PC-3 (cell line): Measurements from ENCODE around the gene BCAS3. TPM values are rescaled to one million over a fixed set of nuclear protein-coding genes. Genes with fewer than 3 reads are reported as not detected.

ENCODE experiments used
- ATAC-seq: fragments of 200-7000 bp; cut with Tn5 transposase; 2 replicates; pipeline ENCODE4 v1.9.1; 2020; ENCODE audit warnings: mild to moderate bottlenecking, moderate library complexity
- BruUV-seq: library from RNA; stranded (reverse); fragments of 400-500 nt; replicated peaks from 2 replicates; lab custom pipeline; 2021; lab: Mats Ljungman, UMichigan
- CTCF ChIA-PET: fragments of 300-600 bp; sonication (Branson Sonifier 250); formaldehyde crosslinking; loops from one replicate; lab custom pipeline; 2022; ENCODE audit warnings: antibody characterized with exemption; lab: Charles Lee
- POLR2A ChIA-PET: fragments of 300-600 bp; sonication (Branson Sonifier 250); formaldehyde crosslinking; loops from one replicate; lab custom pipeline; 2022; ENCODE audit warnings: antibody characterized with exemption; ENCODE audit not compliant: unreplicated experiment; lab: Charles Lee
- DNase-seq: peaks from one replicate; pipeline ENCODE4 v3.0.0-alpha.2; 2015
- H2AFZ ChIP-seq: fragments of 300-600 bp; sonication (generic); 2 replicates; pipeline ENCODE4 v1.6.0; 2016; ENCODE audit warnings: antibody characterized with exemption, low read length
- H3F3A ChIP-seq: fragments of 300-600 bp; sonication (generic); one replicate; pipeline ENCODE4 v1.6.0; 2017; ENCODE audit warnings: antibody characterized with exemption, low read length, control low read depth, mild to moderate bottlenecking; ENCODE audit not compliant: unreplicated experiment
- H3K27ac ChIP-seq: fragments of 300-600 bp; sonication (generic); 2 replicates; pipeline ENCODE4 v1.5.1; 2016; ENCODE audit warnings: mild to moderate bottlenecking, low read length
- H3K27me3 ChIP-seq: fragments of 300-600 bp; sonication (generic); 2 replicates; pipeline ENCODE4 v1.6.1; 2016; ENCODE audit warnings: low read length, mixed read lengths
- H3K36me3 ChIP-seq: fragments of 300-600 bp; sonication (generic); 2 replicates; pipeline ENCODE4 v1.6.1; 2016; ENCODE audit warnings: low read depth, mixed run types, low read length, mixed read lengths
- H3K4me1 ChIP-seq: fragments of 300-600 bp; sonication (generic); 2 replicates; pipeline ENCODE4 v1.5.1; 2016; ENCODE audit warnings: low read length; ENCODE audit not compliant: insufficient read depth
- H3K4me2 ChIP-seq: fragments of 300-600 bp; sonication (generic); 2 replicates; pipeline ENCODE4 v1.6.0; 2016; ENCODE audit warnings: low read length
- H3K4me3 ChIP-seq: fragments of 300-600 bp; sonication (generic); 2 replicates; pipeline ENCODE4 v1.5.1; 2016; ENCODE audit warnings: mild to moderate bottlenecking, low read length, mixed read lengths
- H3K79me2 ChIP-seq: fragments of 300-600 bp; sonication (generic); 2 replicates; pipeline ENCODE4 v1.6.1; 2017; ENCODE audit warnings: low read length, mixed read lengths
- H3K9ac ChIP-seq: fragments of 300-600 bp; sonication (generic); 2 replicates; pipeline ENCODE4 v1.6.0; 2016; ENCODE audit warnings: mild to moderate bottlenecking, low read length
- H3K9me2 ChIP-seq: fragments of 300-600 bp; sonication (generic); replicated peaks from 2 replicates; pipeline ENCODE4 v1.6.1; 2016; ENCODE audit warnings: mixed run types, low read length, mixed read lengths
- H3K9me3 ChIP-seq: fragments of 300-600 bp; sonication (generic); 2 replicates; pipeline ENCODE4 v1.6.1; 2016; ENCODE audit warnings: low read length, mixed read lengths
- H4K20me1 ChIP-seq: fragments of 300-600 bp; sonication (generic); 2 replicates; pipeline ENCODE4 v1.6.1; 2016; ENCODE audit warnings: low read length, mixed read lengths
- EZH2 ChIP-seq: fragments of 300-600 bp; sonication (generic); IDR thresholded peaks from one replicate; pipeline ENCODE4 v1.6.1; 2017; ENCODE audit warnings: antibody characterized with exemption, mild to moderate bottlenecking, low read length; ENCODE audit not compliant: unreplicated experiment
- EZH2phosphoT487 ChIP-seq: fragments of 300-600 bp; sonication (generic); IDR thresholded peaks from 2 replicates; pipeline ENCODE4 v1.6.1; 2018; ENCODE audit warnings: mild to moderate bottlenecking, antibody characterized with exemption, low read length, borderline replicate concordance
- intact Hi-C: fragments of 100-400 bp; cut with micrococcal nuclease; formaldehyde crosslinking; loops from 2 replicates; pipeline ENCODE4 v1.9.0; 2023
- total RNA-seq: library from RNA; depleted of rRNA; stranded (reverse); fragments of >200 nt; gene quantifications from 2 replicates; pipeline ENCODE4 v1.2.3, GENCODE V29; 2014
- TF ChIP-seq, protein P1 (sequence below): fragments of 300-600 bp; sonication (generic); conservative IDR thresholded peaks from 2 replicates; pipeline ENCODE4 v1.5.1; 2017; ENCODE audit warnings: antibody characterized with exemption, low read depth, mild to moderate bottlenecking, low read length

Gene BCAS3
- total RNA-seq, 1 experiment from 2014 or later: 25.9 TPM

DNA sequence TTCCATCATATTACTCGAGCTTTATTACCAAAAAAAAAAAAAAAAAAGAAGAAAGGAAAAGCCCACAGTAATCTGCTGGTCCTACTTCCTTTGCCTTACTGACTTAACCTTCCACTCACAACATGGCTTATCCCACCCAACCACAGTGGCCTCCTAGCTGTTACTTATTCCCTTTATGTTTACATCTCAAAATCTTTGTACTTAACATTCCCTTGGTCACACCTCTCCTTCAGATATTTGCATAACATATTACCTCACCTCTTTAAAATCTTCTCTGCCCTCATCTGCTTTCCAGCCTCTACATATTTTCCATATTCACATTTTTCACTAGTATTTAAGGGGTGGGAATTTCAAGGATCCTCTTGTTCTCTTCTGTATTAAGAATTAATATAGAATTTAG is 395.0 kb downstream of the BCAS3 start:
- CTCF ChIA-PET: no interaction called here

DNA sequence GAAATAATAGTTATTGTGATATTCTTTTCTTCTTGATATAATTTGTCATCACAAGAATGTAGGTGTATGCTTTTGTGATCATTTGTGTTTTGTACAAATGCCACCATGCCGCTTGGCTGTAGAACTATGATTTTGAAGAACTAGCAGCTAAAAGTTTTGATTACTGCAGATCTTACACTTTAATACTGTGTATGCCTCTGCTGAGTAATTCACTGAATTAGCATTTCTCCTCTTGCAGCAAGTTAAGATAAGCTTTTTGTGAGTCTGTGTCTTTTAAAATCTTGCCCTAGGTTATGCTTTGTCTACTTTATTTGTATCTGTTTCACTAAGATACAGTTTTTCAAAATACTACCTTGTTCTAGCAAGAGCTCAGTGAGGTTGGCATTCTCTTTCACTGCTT is 395.5 kb downstream of the BCAS3 start:
- Histone ChIP-seq H3K36me3 (no peaks in the 10 kb centered on the region), H2AFZ (no peak overlapping the region), H3K4me3 (no peak overlapping the region), H3K27me3 (no peaks in the 10 kb centered on the region), H3K79me2 (no peaks in the 10 kb centered on the region), H3K27ac (no peak overlapping the region), H3F3A (no peaks in the 10 kb centered on the region), H3K9me3 (no peaks in the 10 kb centered on the region), H3K9me2 (no peaks in the 10 kb centered on the region), H3K4me2 (no peak overlapping the region), H4K20me1 (no peaks in the 10 kb centered on the region), H3K9ac (no peak overlapping the region), H3K4me1 (no peaks in the 10 kb centered on the region)
- TF ChIP-seq, protein P1, sequence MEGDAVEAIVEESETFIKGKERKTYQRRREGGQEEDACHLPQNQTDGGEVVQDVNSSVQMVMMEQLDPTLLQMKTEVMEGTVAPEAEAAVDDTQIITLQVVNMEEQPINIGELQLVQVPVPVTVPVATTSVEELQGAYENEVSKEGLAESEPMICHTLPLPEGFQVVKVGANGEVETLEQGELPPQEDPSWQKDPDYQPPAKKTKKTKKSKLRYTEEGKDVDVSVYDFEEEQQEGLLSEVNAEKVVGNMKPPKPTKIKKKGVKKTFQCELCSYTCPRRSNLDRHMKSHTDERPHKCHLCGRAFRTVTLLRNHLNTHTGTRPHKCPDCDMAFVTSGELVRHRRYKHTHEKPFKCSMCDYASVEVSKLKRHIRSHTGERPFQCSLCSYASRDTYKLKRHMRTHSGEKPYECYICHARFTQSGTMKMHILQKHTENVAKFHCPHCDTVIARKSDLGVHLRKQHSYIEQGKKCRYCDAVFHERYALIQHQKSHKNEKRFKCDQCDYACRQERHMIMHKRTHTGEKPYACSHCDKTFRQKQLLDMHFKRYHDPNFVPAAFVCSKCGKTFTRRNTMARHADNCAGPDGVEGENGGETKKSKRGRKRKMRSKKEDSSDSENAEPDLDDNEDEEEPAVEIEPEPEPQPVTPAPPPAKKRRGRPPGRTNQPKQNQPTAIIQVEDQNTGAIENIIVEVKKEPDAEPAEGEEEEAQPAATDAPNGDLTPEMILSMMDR: no peak
- TF ChIP-seq EZH2phosphoT487: no peak
- no peak for TF ChIP-seq EZH2
- ATAC-seq: no peak
- intact Hi-C loops: no loop called here
- ChIA-PET POLR2A (interaction anchor here (0.6 kb wide), 1 partner anchor 510 kb away, joined by 3 read pairs; no protein-coding TSS in a partner anchor), CTCF (no interaction called here)
- no peak for DNase-seq
- BruUV-seq: no TSS peak

More for the DNA sequence above, 395.0 kb downstream of the BCAS3 start:
- DNase-seq (no peak), ATAC-seq (no peak)
- no TSS peak for BruUV-seq
- no peak overlapping the region for H3K4me2 ChIP-seq
- H3K9me2 ChIP-seq: no peaks in the 10 kb centered on the region
- H3K9me3 ChIP-seq: no peaks in the 10 kb centered on the region
- POLR2A ChIA-PET: no interaction called here
- H3K4me1 ChIP-seq: no peaks in the 10 kb centered on the region
- H3K9ac ChIP-seq: no peak overlapping the region
- no peak for TF ChIP-seq EZH2phosphoT487
- TF ChIP-seq EZH2: no peak
- TF ChIP-seq, protein P1: no peak
- intact Hi-C loops: no loop called here
- no peaks in the 10 kb centered on the region for H3K27me3 ChIP-seq
- no peaks in the 10 kb centered on the region for H3F3A ChIP-seq
- H3K27ac ChIP-seq: no peak overlapping the region
- no peaks in the 10 kb centered on the region for H4K20me1 ChIP-seq
- no peak overlapping the region for H2AFZ ChIP-seq
- no peak overlapping the region for H3K4me3 ChIP-seq
- no peaks in the 10 kb centered on the region for H3K79me2 ChIP-seq
- H3K36me3 ChIP-seq: no peaks in the 10 kb centered on the region

- Histone ChIP-seq H3K9me3 (no peaks in the 10 kb centered on the region), H3K36me3 (no peaks in the 10 kb centered on the region), H3K4me3 (no peak overlapping the region), H3K27me3 (no peaks in the 10 kb centered on the region), H3K9me2 (no peaks in the 10 kb centered on the region), H4K20me1 (no peaks in the 10 kb centered on the region), H2AFZ (no peak overlapping the region), H3K79me2 (no peaks in the 10 kb centered on the region), H3K27ac (no peak overlapping the region), H3F3A (no peaks in the 10 kb centered on the region), H3K9ac (no peak overlapping the region), H3K4me1 (no peaks in the 10 kb centered on the region), H3K4me2 (no peak overlapping the region)
- POLR2A ChIA-PET: interaction anchor here (0.6 kb wide), 2 partner anchors 107 to 509 kb away, joined by 3 to 18 read pairs; no protein-coding TSS in a partner anchor
- ATAC-seq (peak; percentile 37; the same call in 1 of the 2 replicates), DNase-seq (no peak)
- intact Hi-C loops: no loop called here
- TF ChIP-seq EZH2phosphoT487 (no peak), EZH2 (no peak)
- TF ChIP-seq, protein P1: no peak
- no TSS peak for BruUV-seq
- CTCF ChIA-PET: no interaction called here
Observed at GRCh38 chr17:61073799-61074513, 396.3 kb downstream of the BCAS3 start.
